LNCaP clone FGC (cell line): ENCODE data around the gene SLC26A8.
"Not testable (repeated sequence)": the region's sequence is repeated elsewhere in the genome, so short reads cannot be mapped to it uniquely, and the experiment has no call there.

Source experiments
- DNase-seq: peaks from one replicate; pipeline ENCODE4 v3.0.0-alpha.2; 2011; ENCODE audit warnings: low read depth
- H3K4me3 ChIP-seq: 2 replicates; pipeline ENCODE4 v1.5.1; 2011; ENCODE audit warnings: mild to moderate bottlenecking, low read depth, low read length, control low read depth
- CTCF ChIP-seq: IDR thresholded peaks from 2 replicates; pipeline ENCODE4 v1.5.1; 2012; ENCODE audit warnings: mild to moderate bottlenecking; ENCODE audit not compliant: control insufficient read depth, insufficient read depth; ENCODE audit errors: extremely low read depth

The SLC26A8 gene

GRCh38 chr6:35925961-35926360 lies 98.5 kb downstream of the SLC26A8 start:
- DNase-seq = no peak
- TF ChIP-seq CTCF = no peak
- no peak overlapping the region for H3K4me3 ChIP-seq

- no peak for TF ChIP-seq CTCF
- no peak for DNase-seq
- no peak overlapping the region for H3K4me3 ChIP-seq
Measured at GRCh38 chr6:35924146-35924545, 100.3 kb downstream of the SLC26A8 start.

- no peak overlapping the region; the same call in 1 of the 2 replicates for H3K4me3 ChIP-seq
- TF ChIP-seq CTCF = no peak
- DNase-seq = no peak
Measured at GRCh38 chr6:35922139-35922554, 102.3 kb downstream of the SLC26A8 start.

- peak within 1 kb of the TSS; percentile 80 for H3K4me3 ChIP-seq
- peak; percentile 67 for DNase-seq
- TF ChIP-seq CTCF = no peak
Measured at GRCh38 chr6:35920793-35921732, 103.4 kb downstream of the SLC26A8 start, which contains the start of gene SRPK1. TSS of gene SRPK1 (minus strand) at chr6:35921098. CDS start at chr6:35921056, 42 bp downstream.

GRCh38 chr6:35919827-35920751 lies 104.4 kb downstream of the SLC26A8 start:
- no peak for TF ChIP-seq CTCF
- peak overlapping the region; percentile 80 for H3K4me3 ChIP-seq
- no peak for DNase-seq

GRCh38 chr6:35919085-35919826 lies 105.2 kb downstream of the SLC26A8 start:
- no peak for DNase-seq
- peak overlapping the region; percentile 80 for H3K4me3 ChIP-seq
- no peak for TF ChIP-seq CTCF

GRCh38 chr6:35916893-35917292 lies 107.5 kb downstream of the SLC26A8 start:
- DNase-seq, H3K4me3 ChIP-seq: not testable (repeated sequence)
